ENCODE data around the gene PLEKHG1.

PLEKHG1 gene

GRCh38 chr6:150599199-150600009, at the start of gene PLEKHG1:
Gene PLEKHG1 (plus strand): TSS chr6:150599885. CDS start chr6:150733682, 133,797 bp downstream.
- DNase-seq (ENCODE audit: low spot score), result no peak

GRCh38 chr6:150550244-150550643, 49.4 kb upstream of the PLEKHG1 start:
- DNase-seq (ENCODE audit: low spot score), result no peak

GRCh38 chr6:150557043-150557599, 42.6 kb upstream of the PLEKHG1 start:
- DNase-seq (ENCODE audit: low spot score), result no peak

- DNase-seq (ENCODE audit: low spot score), result no peak
Observed at GRCh38 chr6:150560004-150560883, 39.4 kb upstream of the PLEKHG1 start.

- no peak for DNase-seq (ENCODE audit: low spot score)
Observed at GRCh38 chr6:150560884-150561219, 38.8 kb upstream of the PLEKHG1 start.

- no peak for DNase-seq (ENCODE audit: low spot score)
Observed at GRCh38 chr6:150565945-150566344, 33.7 kb upstream of the PLEKHG1 start.

GRCh38 chr6:150566486-150566885, 33.2 kb upstream of the PLEKHG1 start:
- DNase-seq (ENCODE audit: low spot score), result no peak

- DNase-seq (ENCODE audit: low spot score), result no peak
Observed at GRCh38 chr6:150567380-150567779, 32.3 kb upstream of the PLEKHG1 start.

- DNase-seq (ENCODE audit: low spot score), result no peak
Observed at GRCh38 chr6:150567823-150568383, 31.8 kb upstream of the PLEKHG1 start.

- no peak for DNase-seq (ENCODE audit: low spot score)
Observed at GRCh38 chr6:150568560-150568959, 31.1 kb upstream of the PLEKHG1 start.

- DNase-seq (ENCODE audit: low spot score), result no peak
Observed at GRCh38 chr6:150569161-150569560, 30.5 kb upstream of the PLEKHG1 start.

GRCh38 chr6:150573041-150573681, 26.5 kb upstream of the PLEKHG1 start:
- no peak for DNase-seq (ENCODE audit: low spot score)

GRCh38 chr6:150575836-150576235, 23.8 kb upstream of the PLEKHG1 start:
- DNase-seq (ENCODE audit: low spot score), result no peak

GRCh38 chr6:150576651-150577226, 22.9 kb upstream of the PLEKHG1 start:
- DNase-seq (ENCODE audit: low spot score), result no peak

- DNase-seq (ENCODE audit: low spot score), result no peak
Observed at GRCh38 chr6:150579611-150580010, 20.1 kb upstream of the PLEKHG1 start.

- no peak for DNase-seq (ENCODE audit: low spot score)
Observed at GRCh38 chr6:150580489-150580888, 19.2 kb upstream of the PLEKHG1 start.

GRCh38 chr6:150584065-150584464, 15.6 kb upstream of the PLEKHG1 start:
- no peak for DNase-seq (ENCODE audit: low spot score)

GRCh38 chr6:150584596-150584995, 15.1 kb upstream of the PLEKHG1 start:
- no peak for DNase-seq (ENCODE audit: low spot score)

GRCh38 chr6:150586850-150587359, 12.8 kb upstream of the PLEKHG1 start:
- no peak for DNase-seq (ENCODE audit: low spot score)

- no peak for DNase-seq (ENCODE audit: low spot score)
Observed at GRCh38 chr6:150587637-150588036, 12.0 kb upstream of the PLEKHG1 start.

- no peak for DNase-seq (ENCODE audit: low spot score)
Observed at GRCh38 chr6:150588888-150589499, 10.7 kb upstream of the PLEKHG1 start.

All from hematopoietic multipotent progenitor cell treated with erythropoietin and hydrocortisone succinate and interleukin-3 and kit ligand, for 17 days (in vitro differentiated cells).